Stomach (tissue), 4 donors: ENCODE data around the gene OXER1.

Experiments used
- CTCF ChIP-seq, 7 experiments: fragments of 450-650 bp in 4 of 7; fragments of 200-600 bp in 3 of 7; sonication (generic) in 3 of 7; IDR thresholded peaks; one replicate each; pipeline ENCODE4 v1.5.1; 2016 to 2019; ENCODE audit warnings: antibody characterized with exemption in 7 of 7, control low read depth in 2 of 7, mild to moderate bottlenecking in 1 of 7
- POLR2A ChIP-seq, 4 donors: fragments of 450-650 bp; IDR thresholded peaks; one replicate each; pipeline ENCODE4 v1.6.1; 2016; ENCODE audit warnings: antibody characterized with exemption in 4 of 4, control low read depth in 2 of 4, mild to moderate bottlenecking in 1 of 4, moderate library complexity in 1 of 4
- POLR2AphosphoS5 ChIP-seq, 3 donors: sonication (generic); formaldehyde crosslinking; IDR thresholded peaks; one replicate each; pipeline ENCODE4 v1.6.1; 2016; ENCODE audit warnings: antibody characterized with exemption in 3 of 3

DNA sequence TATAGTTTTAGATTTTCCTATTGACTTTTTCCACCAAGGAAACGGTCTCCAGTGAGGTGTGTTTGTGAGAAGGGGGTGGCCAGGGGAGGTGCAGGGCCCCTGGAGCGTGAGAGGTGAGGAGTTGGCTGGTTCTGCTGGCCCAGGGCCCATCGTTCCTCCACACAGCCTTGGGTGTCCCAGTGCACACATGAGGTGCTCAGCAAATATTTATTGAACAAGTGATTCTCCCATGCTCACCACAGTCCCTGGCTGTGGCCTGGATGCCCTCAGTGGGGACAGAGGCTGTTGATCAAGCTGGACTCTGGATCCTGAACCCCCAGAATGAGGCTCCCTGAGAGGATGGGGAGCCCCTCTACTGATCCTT is 23.5 kb upstream of the OXER1 start:
- TF ChIP-seq CTCF (IDR thresholded peaks at IDR 0.05) (no peak), POLR2A (IDR thresholded peaks at IDR 0.05) (no peak), POLR2AphosphoS5 (IDR thresholded peaks at IDR 0.05) (no peak)
